Measurements from ENCODE around the gene MB21D2.

DNA sequence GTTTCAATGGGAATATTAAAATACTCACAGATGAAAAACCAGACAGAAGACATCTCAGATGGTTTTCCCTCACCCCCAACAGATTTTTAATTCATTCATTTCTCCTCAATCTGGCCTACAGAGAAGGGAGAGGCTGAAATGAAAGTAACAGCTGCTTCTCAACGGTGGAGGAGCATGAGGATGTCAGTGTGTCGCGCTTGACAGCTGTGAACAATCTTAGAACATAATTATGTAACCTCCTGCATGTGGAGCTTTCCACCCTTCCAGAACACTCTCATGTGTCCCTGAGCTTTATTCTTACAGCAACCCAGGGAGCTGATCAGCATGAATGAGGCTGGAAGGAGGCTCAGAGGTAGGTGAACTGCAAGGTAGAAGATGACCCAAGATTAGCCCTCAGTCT is 52.7 kb downstream of the MB21D2 start:
- TF ChIP-seq GATA2 (IDR thresholded peaks at IDR 0.05; ENCODE audit: low read depth, low read length) (no peak), GATA3 (IDR thresholded peaks at IDR 0.05; ENCODE audit: low read depth, low read length) (no peak)

Data from SH-SY5Y (cell line).